ENCODE measurements around the gene INTS1.

- no peak for TF ChIP-seq CTCF (conservative IDR thresholded peaks at IDR 0.05)
- TF ChIP-seq ZFX (IDR thresholded peaks at IDR 0.05) = no peak
Observed at GRCh38 chr7:1511444-1512422, 7.5 kb upstream of the INTS1 start.

Measured in C4-2B (cell line).